ENCODE data around the gene EIF3D.

Gene EIF3D

DNA sequence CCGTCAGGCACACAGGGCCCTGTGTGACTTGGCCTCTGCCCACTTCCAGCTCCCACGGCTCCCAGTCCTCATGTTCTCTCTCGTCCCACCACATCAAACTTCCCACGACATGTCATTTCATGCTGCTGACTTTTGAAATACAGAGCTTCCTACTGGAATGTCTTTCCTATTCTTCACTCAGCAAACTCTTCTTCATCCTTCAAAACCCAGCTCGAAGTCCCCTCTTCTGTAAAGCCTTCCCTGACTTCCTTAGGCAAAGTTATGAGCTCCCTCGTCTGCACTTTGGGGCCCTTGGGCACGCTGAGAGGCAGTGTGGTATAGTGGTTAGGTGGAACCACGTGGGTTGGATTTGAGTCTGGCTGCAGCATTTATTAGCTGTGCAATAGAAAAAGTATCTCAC lies 37.8 kb upstream of the EIF3D start:
- no peak overlapping the region for H3K27ac ChIP-seq (ENCODE audit: low read length)
- H2AFZ ChIP-seq (ENCODE audit: low read depth, low read length): no peak overlapping the region
- no peak overlapping the region for H3K4me2 ChIP-seq (ENCODE audit: low read length)
- no peak overlapping the region for H3K4me3 ChIP-seq (ENCODE audit: low read length)
- no peak overlapping the region for H3K9ac ChIP-seq (ENCODE audit: low read length)
- peaks cover 10% of the 10 kb centered on the region for H3K27me3 ChIP-seq (ENCODE audit: low read depth, low read length)
- no peaks in the 10 kb centered on the region for H4K20me1 ChIP-seq (ENCODE audit: insufficient read depth, low read length)
- H3K79me2 ChIP-seq (ENCODE audit: low read length): no peaks in the 10 kb centered on the region
- TF ChIP-seq EZH2phosphoT487 (IDR thresholded peaks at IDR 0.05; ENCODE audit: low read depth): no peak
- TF ChIP-seq, protein P1, sequence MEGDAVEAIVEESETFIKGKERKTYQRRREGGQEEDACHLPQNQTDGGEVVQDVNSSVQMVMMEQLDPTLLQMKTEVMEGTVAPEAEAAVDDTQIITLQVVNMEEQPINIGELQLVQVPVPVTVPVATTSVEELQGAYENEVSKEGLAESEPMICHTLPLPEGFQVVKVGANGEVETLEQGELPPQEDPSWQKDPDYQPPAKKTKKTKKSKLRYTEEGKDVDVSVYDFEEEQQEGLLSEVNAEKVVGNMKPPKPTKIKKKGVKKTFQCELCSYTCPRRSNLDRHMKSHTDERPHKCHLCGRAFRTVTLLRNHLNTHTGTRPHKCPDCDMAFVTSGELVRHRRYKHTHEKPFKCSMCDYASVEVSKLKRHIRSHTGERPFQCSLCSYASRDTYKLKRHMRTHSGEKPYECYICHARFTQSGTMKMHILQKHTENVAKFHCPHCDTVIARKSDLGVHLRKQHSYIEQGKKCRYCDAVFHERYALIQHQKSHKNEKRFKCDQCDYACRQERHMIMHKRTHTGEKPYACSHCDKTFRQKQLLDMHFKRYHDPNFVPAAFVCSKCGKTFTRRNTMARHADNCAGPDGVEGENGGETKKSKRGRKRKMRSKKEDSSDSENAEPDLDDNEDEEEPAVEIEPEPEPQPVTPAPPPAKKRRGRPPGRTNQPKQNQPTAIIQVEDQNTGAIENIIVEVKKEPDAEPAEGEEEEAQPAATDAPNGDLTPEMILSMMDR (IDR thresholded peaks at IDR 0.05; ENCODE audit: low read depth, low read length): no peak
- peaks cover 6% of the 10 kb centered on the region for H3K4me1 ChIP-seq (ENCODE audit: low read length)
- H3K36me3 ChIP-seq (replicated peaks; ENCODE audit: low read depth, low read length): no peaks in the 10 kb centered on the region
- no peaks in the 10 kb centered on the region for H3K9me3 ChIP-seq (ENCODE audit: insufficient read depth, low read length)

DNA sequence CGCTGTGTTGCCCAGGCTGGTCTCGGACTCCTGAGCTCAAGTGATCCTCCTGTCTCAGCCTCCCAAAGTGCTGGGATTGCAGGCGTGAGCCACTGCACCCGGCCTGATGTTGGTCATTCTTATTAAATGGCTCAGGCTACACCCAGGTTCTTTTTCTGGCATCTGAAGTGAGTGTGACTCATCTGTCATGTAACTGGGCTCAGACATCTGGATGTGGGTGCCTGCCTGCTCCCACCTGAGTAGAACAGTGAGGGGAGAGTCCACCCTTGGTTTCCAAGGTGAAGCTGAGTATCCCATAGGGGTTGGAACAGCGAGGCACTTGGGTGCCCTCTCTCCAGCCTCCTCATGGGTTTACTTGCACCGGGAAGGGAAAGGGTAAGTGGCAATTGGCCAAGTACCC lies 36.7 kb upstream of the EIF3D start:
- Histone ChIP-seq H3K9ac (ENCODE audit: low read length) (no peak overlapping the region), H4K20me1 (ENCODE audit: insufficient read depth, low read length) (no peaks in the 10 kb centered on the region), H3K4me3 (ENCODE audit: low read length) (no peak overlapping the region), H2AFZ (ENCODE audit: low read depth, low read length) (no peak overlapping the region), H3K4me2 (ENCODE audit: low read length) (no peak overlapping the region), H3K4me1 (ENCODE audit: low read length) (peaks cover 6% of the 10 kb centered on the region), H3K9me3 (ENCODE audit: insufficient read depth, low read length) (no peaks in the 10 kb centered on the region), H3K36me3 (replicated peaks; ENCODE audit: low read depth, low read length) (no peaks in the 10 kb centered on the region), H3K79me2 (ENCODE audit: low read length) (no peaks in the 10 kb centered on the region), H3K27ac (ENCODE audit: low read length) (no peak overlapping the region), H3K27me3 (ENCODE audit: low read depth, low read length) (peaks cover 16% of the 10 kb centered on the region)
- TF ChIP-seq, protein P1 (IDR thresholded peaks at IDR 0.05; ENCODE audit: low read depth, low read length): no peak

DNA sequence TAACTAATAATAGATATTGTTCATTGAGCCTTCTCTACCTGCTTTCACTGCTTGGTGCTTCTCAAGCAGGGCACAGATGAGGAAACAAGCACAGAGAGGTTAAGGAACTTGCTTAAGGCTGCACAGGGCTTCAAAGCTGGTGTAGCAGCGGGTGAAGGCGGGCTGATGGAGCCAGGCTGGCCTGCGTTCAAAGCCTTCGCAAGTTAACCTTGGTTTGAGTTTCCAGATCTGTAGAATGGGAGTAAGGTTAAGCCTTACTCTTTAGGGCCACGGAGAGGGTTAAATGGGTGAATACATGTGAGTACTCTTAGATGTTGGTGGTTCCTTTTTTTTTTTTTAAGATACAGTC lies 36.2 kb upstream of the EIF3D start:
- H3K79me2 ChIP-seq (ENCODE audit: low read length): no peaks in the 10 kb centered on the region
- peaks cover 6% of the 10 kb centered on the region for H3K4me1 ChIP-seq (ENCODE audit: low read length)
- H4K20me1 ChIP-seq (ENCODE audit: insufficient read depth, low read length): no peaks in the 10 kb centered on the region
- no peaks in the 10 kb centered on the region for H3K9me3 ChIP-seq (ENCODE audit: insufficient read depth, low read length)
- H3K4me3 ChIP-seq (ENCODE audit: low read length): no peak overlapping the region
- TF ChIP-seq, protein P1 (IDR thresholded peaks at IDR 0.05; ENCODE audit: low read depth, low read length): no peak
- no peak for TF ChIP-seq EZH2phosphoT487 (IDR thresholded peaks at IDR 0.05; ENCODE audit: low read depth)
- H3K27me3 ChIP-seq (ENCODE audit: low read depth, low read length): peaks cover 18% of the 10 kb centered on the region
- no peak overlapping the region for H3K4me2 ChIP-seq (ENCODE audit: low read length)
- no peak overlapping the region for H2AFZ ChIP-seq (ENCODE audit: low read depth, low read length)
- no peak overlapping the region for H3K27ac ChIP-seq (ENCODE audit: low read length)
- H3K9ac ChIP-seq (ENCODE audit: low read length): no peak overlapping the region
- H3K36me3 ChIP-seq (replicated peaks; ENCODE audit: low read depth, low read length): no peaks in the 10 kb centered on the region

DNA sequence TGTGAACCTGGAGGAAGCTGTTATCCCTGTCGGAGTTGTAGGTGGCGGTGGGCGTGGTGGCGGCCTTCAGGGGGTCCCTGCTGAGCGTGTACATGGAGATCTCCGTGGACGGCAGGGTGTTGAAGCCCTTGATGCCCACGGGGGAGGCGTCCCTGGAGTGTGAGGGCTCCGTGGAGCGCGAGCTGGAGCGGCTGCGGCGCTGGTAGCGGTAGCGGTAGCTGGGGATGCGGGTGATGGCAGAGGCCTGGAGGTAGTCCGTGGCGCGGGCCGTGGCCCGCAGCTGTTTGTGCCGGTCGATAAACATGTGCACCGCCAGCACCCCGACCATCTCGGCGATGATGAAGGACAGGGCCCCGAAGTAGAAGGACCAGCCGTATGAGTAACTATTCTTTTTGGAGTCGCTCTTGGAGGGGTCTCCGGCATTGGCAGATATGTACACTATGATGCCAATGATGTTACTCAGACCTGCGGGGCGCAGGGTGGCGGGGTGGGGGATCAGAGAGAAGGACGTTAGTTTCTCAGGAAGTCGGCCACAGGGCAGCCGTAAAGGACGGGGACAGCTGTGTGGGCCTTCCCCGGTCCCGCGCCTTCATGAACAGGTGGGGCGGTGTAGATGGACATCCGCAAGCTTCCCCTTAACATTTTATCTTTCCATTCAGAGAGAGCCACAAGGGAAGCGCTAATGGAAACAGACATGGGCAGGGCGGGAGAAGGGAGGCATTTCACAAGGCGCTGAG lies 35.6 kb upstream of the EIF3D start:
- Histone ChIP-seq H2AFZ (ENCODE audit: low read depth, low read length) (no peak overlapping the region), H3K4me2 (ENCODE audit: low read length) (no peak overlapping the region), H3K27ac (ENCODE audit: low read length) (no peak overlapping the region), H4K20me1 (ENCODE audit: insufficient read depth, low read length) (no peaks in the 10 kb centered on the region), H3K4me3 (ENCODE audit: low read length) (no peak overlapping the region), H3K9me3 (ENCODE audit: insufficient read depth, low read length) (no peaks in the 10 kb centered on the region), H3K36me3 (replicated peaks; ENCODE audit: low read depth, low read length) (no peaks in the 10 kb centered on the region), H3K27me3 (ENCODE audit: low read depth, low read length) (peaks cover 22% of the 10 kb centered on the region), H3K9ac (ENCODE audit: low read length) (no peak overlapping the region), H3K79me2 (ENCODE audit: low read length) (no peaks in the 10 kb centered on the region), H3K4me1 (ENCODE audit: low read length) (peaks cover 6% of the 10 kb centered on the region)
- TF ChIP-seq EZH2phosphoT487 (IDR thresholded peaks at IDR 0.05; ENCODE audit: low read depth): no peak
- TF ChIP-seq, protein P1 (IDR thresholded peaks at IDR 0.05; ENCODE audit: low read depth, low read length): no peak

All from OCI-LY3 (cell line).